GM12878 (cell line): Measurements from ENCODE around the gene AGK. TPM values are rescaled to one million over a fixed set of nuclear protein-coding genes. Genes with fewer than 3 reads are reported as not detected.

ENCODE experiments used
- ATAC-seq: fragments of 200-7000 bp; cut with Tn5 transposase; 3 replicates; pipeline ENCODE4 v1.9.1; 2020; ENCODE audit warnings: mild to moderate bottlenecking, moderate library complexity
- BruUV-seq: library from RNA; stranded (reverse); fragments of 400-500 nt; replicated peaks from 2 replicates; lab custom pipeline; 2021; lab: Mats Ljungman, UMichigan
- CTCF ChIA-PET: fragments of 300-600 bp; sonication (Branson Sonifier 250); formaldehyde crosslinking; extraction: SDS; loops from one replicate; lab custom pipeline; 2021; ENCODE audit warnings: inconsistent platforms; lab: Yijun Ruan, JAX
- POLR2A ChIA-PET: fragments of 350-600 bp; formaldehyde crosslinking; extraction: SDS; loops from one replicate; lab custom pipeline; 2021; ENCODE audit warnings: inconsistent platforms; lab: Charles Lee
- RAD21 ChIA-PET: fragments of 300-600 bp; sonication (Branson Sonifier 250); formaldehyde crosslinking; loops from one replicate; lab custom pipeline; 2023; ENCODE audit warnings: antibody characterized with exemption; ENCODE audit not compliant: unreplicated experiment; lab: Charles Lee
- SMC1A ChIA-PET: fragments of 300-600 bp; sonication (Branson Sonifier 250); formaldehyde crosslinking; loops from one replicate; lab custom pipeline; 2023; ENCODE audit not compliant: unreplicated experiment, uncharacterized antibody; lab: Charles Lee
- DNase-seq: peaks from one replicate; pipeline ENCODE4 v3.0.0-alpha.2; 2011; ENCODE audit warnings: low read depth, low spot score
- FAIRE-seq: peaks from 3 replicates; lab custom pipeline; 2011; peaks lifted over from hg19 to GRCh38; lab: Jason Lieb, UNC
- H2AFZ ChIP-seq: 2 replicates; pipeline ENCODE4 v1.6.0; 2011; ENCODE audit warnings: low read depth, low read length, control low read depth; ENCODE audit not compliant: control insufficient read depth
- H3K27ac ChIP-seq: 2 replicates; pipeline ENCODE4 v1.5.1; 2011; ENCODE audit warnings: control low read depth; ENCODE audit not compliant: control insufficient read depth, insufficient read depth
- H3K27me3 ChIP-seq, 2 experiments: replicated peaks in 1 of 2; 2 replicates each; pipeline versions ENCODE4 v1.6.0 to v1.6.1; 2011; ENCODE audit warnings: low read length in 1 of 2; ENCODE audit not compliant: control insufficient read depth in 2 of 2, insufficient read depth in 2 of 2
- H3K36me3 ChIP-seq, 2 experiments: 2 replicates each; pipeline ENCODE4 v1.5.1; 2011; ENCODE audit warnings: low read length in 1 of 2; ENCODE audit not compliant: control insufficient read depth in 2 of 2, insufficient read depth in 2 of 2
- H3K4me1 ChIP-seq: 2 replicates; pipeline ENCODE4 v1.6.1; 2011; ENCODE audit warnings: mild to moderate bottlenecking, low read length, moderate library complexity, mixed read lengths; ENCODE audit not compliant: control insufficient read depth, insufficient read depth
- H3K4me2 ChIP-seq: 2 replicates; pipeline ENCODE4 v1.6.0; 2011; ENCODE audit warnings: control low read depth; ENCODE audit not compliant: control insufficient read depth, insufficient read depth
- H3K4me3 ChIP-seq: fragments of 200-600 bp; sonication (generic); 2 replicates; pipeline ENCODE4 v1.5.1; 2016
- H3K79me2 ChIP-seq: 2 replicates; pipeline ENCODE4 v1.6.0; 2011; ENCODE audit warnings: low read length; ENCODE audit not compliant: control insufficient read depth, insufficient read depth
- H3K9ac ChIP-seq: 2 replicates; pipeline ENCODE4 v1.8.0; 2011; ENCODE audit warnings: low read length, control low read depth, mixed read lengths; ENCODE audit not compliant: control insufficient read depth, insufficient read depth
- H3K9me3 ChIP-seq: replicated peaks from 3 replicates; pipeline ENCODE4 v1.5.1; 2011; ENCODE audit warnings: mild to moderate bottlenecking, low read length; ENCODE audit not compliant: control insufficient read depth, insufficient read depth
- H4K20me1 ChIP-seq: 2 replicates; pipeline ENCODE4 v1.6.0; 2011; ENCODE audit not compliant: control insufficient read depth, insufficient read depth
- BACH1 ChIP-seq: fragments of 450-650 bp; IDR thresholded peaks from 2 replicates; pipeline ENCODE4 v1.6.1; 2017; ENCODE audit warnings: mild to moderate bottlenecking, borderline replicate concordance
- CHD4 ChIP-seq: fragments of 200-600 bp; sonication (generic); IDR thresholded peaks from 2 replicates; pipeline ENCODE4 v1.6.1; 2016; ENCODE audit warnings: mild to moderate bottlenecking
- FOXM1 ChIP-seq: IDR thresholded peaks from 2 replicates; pipeline ENCODE4 v1.6.1; 2012; ENCODE audit warnings: low read depth, mild to moderate bottlenecking, inconsistent platforms, low read length, moderate library complexity
- HDAC2 ChIP-seq: fragments of 200-600 bp; sonication (generic); IDR thresholded peaks from 2 replicates; pipeline ENCODE4 v1.6.1; 2017
- HDAC6 ChIP-seq: fragments of 200-600 bp; sonication (generic); IDR thresholded peaks from one replicate; pipeline ENCODE4 v1.8.0; 2017; ENCODE audit warnings: antibody characterized with exemption; ENCODE audit not compliant: unreplicated experiment
- MTA3 ChIP-seq: IDR thresholded peaks from 2 replicates; pipeline ENCODE4 v1.6.1; 2012; ENCODE audit warnings: low read length, inconsistent platforms, borderline replicate concordance
- MYB ChIP-seq: fragments of 150-350 bp; IDR thresholded peaks from 2 replicates; pipeline ENCODE4 v1.6.1; 2014; ENCODE audit warnings: mild to moderate bottlenecking, low read depth, low read length, borderline replicate concordance
- NR2F1 ChIP-seq: fragments of 450-650 bp; conservative IDR thresholded peaks from 2 replicates; pipeline ENCODE4 v1.6.1; 2017; ENCODE audit warnings: mild to moderate bottlenecking
- PAX8 ChIP-seq: fragments of 450-650 bp; IDR thresholded peaks from 2 replicates; pipeline ENCODE4 v1.6.1; 2017; ENCODE audit warnings: mild to moderate bottlenecking, moderate library complexity
- SRF ChIP-seq, 2 experiments: IDR thresholded peaks; 2 replicates each; pipeline ENCODE4 v1.6.1; 2011; ENCODE audit warnings: low read depth in 2 of 2, low read length in 2 of 2, mild to moderate bottlenecking in 1 of 2, moderate library complexity in 1 of 2
- TCF7 ChIP-seq: IDR thresholded peaks from 2 replicates; pipeline ENCODE4 v1.6.1; 2014; ENCODE audit warnings: antibody characterized with exemption, borderline replicate concordance
- ZNF217 ChIP-seq: fragments of 450-650 bp; IDR thresholded peaks from 2 replicates; pipeline ENCODE4 v1.6.1; 2017; ENCODE audit warnings: antibody characterized with exemption, mild to moderate bottlenecking
- WGBS: methylation state at CpG from one replicate; pipeline ENCODE4 v1.1.6; 2016; ENCODE audit warnings: low lambda C conversion rate; ENCODE audit not compliant: insufficient replicate concordance, insufficient coverage; ENCODE audit errors: missing lambda C conversion rate; 5-methylcytosine and 5-hydroxymethylcytosine counted together
- in situ Hi-C: fragments of 300-500 bp; cut with MboI; formaldehyde crosslinking; loops from 9 replicates; pipeline ENCODE4 v1.14.3; 2018; ENCODE audit warnings: mixed read lengths
- intact Hi-C: fragments of 100-400 bp; cut with micrococcal nuclease; formaldehyde crosslinking; loops from one replicate; pipeline ENCODE4 v1.14.2; 2022; ENCODE audit not compliant: unreplicated experiment
- polyA plus RNA-seq, 11 experiments: library from polyadenylated mRNA; depleted of rRNA in 4 of 11; unstranded in 6 of 11; stranded (reverse) in 5 of 11; fragments of >200 nt; fragmentation: Nextera tagmentation in 4 of 11; fragmentation: Illumina TruSeq in 1 of 11; extraction: Ambion mirVana in 4 of 11; extraction: Trizol in 1 of 11; gene quantifications; 1 replicate in 1 of 11; 2 replicates in 10 of 11; pipeline versions ENCODE4 v1.2.1 to v1.2.3, GENCODE V29; 2011 to 2016; ENCODE audit warnings: inconsistent platforms in 2 of 11, missing spikeins in 2 of 11, low read depth in 1 of 11
- total RNA-seq, 4 experiments: library from RNA; depleted of rRNA in 3 of 4; stranded (reverse); fragments of >200 nt in 3 of 4; fragmentation: Illumina TruSeq in 1 of 4; extraction: Trizol in 1 of 4; gene quantifications; 2 replicates each; pipeline versions ENCODE4 v1.2.1 to v1.2.3, GENCODE V29; 2013 to 2021
- TF ChIP-seq, protein P1 (sequence below): fragments of 450-650 bp; IDR thresholded peaks from 2 replicates; pipeline ENCODE4 v1.6.1; 2017; ENCODE audit warnings: low read depth, mild to moderate bottlenecking, moderate library complexity
- TF ChIP-seq, protein P2 (sequence below): IDR thresholded peaks from 2 replicates; pipeline ENCODE4 v1.6.1; 2011; ENCODE audit warnings: low read depth, mild to moderate bottlenecking, low read length, moderate library complexity, borderline replicate concordance; ENCODE audit errors: extremely low read depth
- TF ChIP-seq, protein P3 (sequence below): IDR thresholded peaks from 2 replicates; pipeline ENCODE4 v1.6.1; 2012; ENCODE audit warnings: low read depth, low read length, improper control_type of control experiment
- TF ChIP-seq, protein P4 (sequence below): fragments of 450-650 bp; conservative IDR thresholded peaks from 2 replicates; pipeline ENCODE4 v1.6.1; 2017; ENCODE audit warnings: mild to moderate bottlenecking, moderate library complexity
- TF ChIP-seq, protein P5 (sequence below): fragments of 450-650 bp; IDR thresholded peaks from 2 replicates; pipeline ENCODE4 v1.6.1; 2018; ENCODE audit warnings: mild to moderate bottlenecking, low read depth, moderate library complexity; ENCODE audit not compliant: partially characterized antibody

The AGK gene
- total and polyA plus RNA-seq, 10 of the 15 experiments (the other 5 are each of a cell fraction or from before 2014, with no cell fraction given) = 32.5 to 85.6 (median 47.8) TPM

DNA sequence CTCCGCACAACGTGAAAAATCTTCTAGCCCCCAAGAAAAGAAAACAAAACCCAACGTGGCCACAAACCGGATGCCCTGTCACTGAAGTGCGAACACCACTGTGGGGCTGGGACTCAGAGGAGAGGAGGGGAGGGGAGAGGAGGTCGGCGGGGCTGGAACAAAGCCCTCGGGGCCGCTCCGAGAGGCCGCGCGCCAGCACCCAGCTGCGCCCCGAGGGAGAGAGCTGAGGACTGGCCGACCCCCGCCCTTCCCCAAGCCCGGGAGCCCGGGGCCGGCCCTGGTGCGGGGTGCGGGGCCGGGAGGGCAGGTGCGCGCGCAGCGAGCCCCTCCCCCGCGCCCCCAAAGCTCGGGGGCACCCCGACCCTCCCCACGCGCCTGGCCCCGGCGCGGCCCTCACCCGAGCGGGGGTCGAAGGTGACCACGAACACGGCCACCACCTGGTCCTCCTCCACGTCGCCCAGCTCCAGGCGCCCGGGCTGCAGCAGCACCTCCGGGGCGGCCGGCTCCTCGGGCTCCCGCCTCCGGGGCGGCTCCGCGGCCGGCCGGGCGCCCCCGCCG is 150.4 kb downstream of the AGK start:
- H3K27me3 ChIP-seq = peaks cover 0 to 2% of the 10 kb centered on the region in 2 experiments; a peak in 1 of 4 replicates
- intact Hi-C loops = loop anchor here (2.0 kb wide), 1 partner anchor 37 kb away; the partner anchor contains the start of gene SSBP1
- ATAC-seq (peak; percentile 91), FAIRE-seq (peak; percentile 82), DNase-seq (peak; percentile 20)
- WGBS = 0% methylated on average over 6 of the region's 59 CpGs
- no peak overlapping the region for H3K4me2 ChIP-seq
- in situ Hi-C loops = no loop called here
- peak overlapping the region; percentile 64 for H3K9ac ChIP-seq
- no TSS peak for BruUV-seq
- peak overlapping the region; percentile 76; the same call in 1 of the 2 replicates for H3K4me3 ChIP-seq
- CTCF ChIA-PET = interaction anchor here (0.8 to 4.2 kb wide), 7 partner anchors 14 to 52 kb away, joined by 3 to 36 read pairs (median 8); partner anchors contain the start of gene SSBP1
- H4K20me1 ChIP-seq = no peaks in the 10 kb centered on the region
- RAD21 ChIA-PET = interaction anchor here (1.2 to 3.7 kb wide), 5 partner anchors 8 to 47 kb away, joined by 3 to 16 read pairs (median 4); partner anchors contain the start of gene SSBP1
- H3K27ac ChIP-seq = peak overlapping the region; percentile 49
- no peaks in the 10 kb centered on the region for H3K9me3 ChIP-seq
- no peaks in the 10 kb centered on the region for H3K36me3 ChIP-seq
- POLR2A ChIA-PET = interaction anchor here (0.8 to 0.9 kb wide), 2 partner anchors 36 to 143 kb away, joined by 3 read pairs; no protein-coding TSS in a partner anchor
- peaks cover 23% of the 10 kb centered on the region for H3K79me2 ChIP-seq
- peaks cover 4% of the 10 kb centered on the region; the same call in 1 of the 2 replicates for H3K4me1 ChIP-seq
- SMC1A ChIA-PET = interaction anchor here (0.6 to 2.2 kb wide), 9 partner anchors 12 to 107 kb away, joined by 3 to 9 read pairs (median 3); no protein-coding TSS in a partner anchor
- peak overlapping the region; percentile 45 for H2AFZ ChIP-seq
- TF ChIP-seq SRF (IDR thresholded peaks at IDR 0.05; ENCODE audit: low read depth in 2 of 2, low read length in 2 of 2) = no peak
- no peak for TF ChIP-seq ZNF217
- TF ChIP-seq, protein P1, sequence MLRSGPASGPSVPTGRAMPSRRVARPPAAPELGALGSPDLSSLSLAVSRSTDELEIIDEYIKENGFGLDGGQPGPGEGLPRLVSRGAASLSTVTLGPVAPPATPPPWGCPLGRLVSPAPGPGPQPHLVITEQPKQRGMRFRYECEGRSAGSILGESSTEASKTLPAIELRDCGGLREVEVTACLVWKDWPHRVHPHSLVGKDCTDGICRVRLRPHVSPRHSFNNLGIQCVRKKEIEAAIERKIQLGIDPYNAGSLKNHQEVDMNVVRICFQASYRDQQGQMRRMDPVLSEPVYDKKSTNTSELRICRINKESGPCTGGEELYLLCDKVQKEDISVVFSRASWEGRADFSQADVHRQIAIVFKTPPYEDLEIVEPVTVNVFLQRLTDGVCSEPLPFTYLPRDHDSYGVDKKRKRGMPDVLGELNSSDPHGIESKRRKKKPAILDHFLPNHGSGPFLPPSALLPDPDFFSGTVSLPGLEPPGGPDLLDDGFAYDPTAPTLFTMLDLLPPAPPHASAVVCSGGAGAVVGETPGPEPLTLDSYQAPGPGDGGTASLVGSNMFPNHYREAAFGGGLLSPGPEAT = no peak
- TF ChIP-seq, protein P2, sequence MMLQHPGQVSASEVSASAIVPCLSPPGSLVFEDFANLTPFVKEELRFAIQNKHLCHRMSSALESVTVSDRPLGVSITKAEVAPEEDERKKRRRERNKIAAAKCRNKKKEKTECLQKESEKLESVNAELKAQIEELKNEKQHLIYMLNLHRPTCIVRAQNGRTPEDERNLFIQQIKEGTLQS = no peak
- 0 out of 2 replicates have a peak, but pooled peaks have one; percentile 50 for TF ChIP-seq BACH1
- no peak for TF ChIP-seq HDAC6
- TF ChIP-seq CHD4 = no peak
- TF ChIP-seq, protein P3, sequence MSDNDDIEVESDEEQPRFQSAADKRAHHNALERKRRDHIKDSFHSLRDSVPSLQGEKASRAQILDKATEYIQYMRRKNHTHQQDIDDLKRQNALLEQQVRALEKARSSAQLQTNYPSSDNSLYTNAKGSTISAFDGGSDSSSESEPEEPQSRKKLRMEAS = 0 out of 2 replicates have a peak, but pooled peaks have one; percentile 29
- no peak for TF ChIP-seq PAX8
- TF ChIP-seq, protein P4, sequence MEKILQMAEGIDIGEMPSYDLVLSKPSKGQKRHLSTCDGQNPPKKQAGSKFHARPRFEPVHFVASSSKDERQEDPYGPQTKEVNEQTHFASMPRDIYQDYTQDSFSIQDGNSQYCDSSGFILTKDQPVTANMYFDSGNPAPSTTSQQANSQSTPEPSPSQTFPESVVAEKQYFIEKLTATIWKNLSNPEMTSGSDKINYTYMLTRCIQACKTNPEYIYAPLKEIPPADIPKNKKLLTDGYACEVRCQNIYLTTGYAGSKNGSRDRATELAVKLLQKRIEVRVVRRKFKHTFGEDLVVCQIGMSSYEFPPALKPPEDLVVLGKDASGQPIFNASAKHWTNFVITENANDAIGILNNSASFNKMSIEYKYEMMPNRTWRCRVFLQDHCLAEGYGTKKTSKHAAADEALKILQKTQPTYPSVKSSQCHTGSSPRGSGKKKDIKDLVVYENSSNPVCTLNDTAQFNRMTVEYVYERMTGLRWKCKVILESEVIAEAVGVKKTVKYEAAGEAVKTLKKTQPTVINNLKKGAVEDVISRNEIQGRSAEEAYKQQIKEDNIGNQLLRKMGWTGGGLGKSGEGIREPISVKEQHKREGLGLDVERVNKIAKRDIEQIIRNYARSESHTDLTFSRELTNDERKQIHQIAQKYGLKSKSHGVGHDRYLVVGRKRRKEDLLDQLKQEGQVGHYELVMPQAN = 0 out of 2 replicates have a peak, but pooled peaks have one; percentile 44
- TF ChIP-seq HDAC2 = no peak
- no peak for TF ChIP-seq MYB
- TF ChIP-seq, protein P5, sequence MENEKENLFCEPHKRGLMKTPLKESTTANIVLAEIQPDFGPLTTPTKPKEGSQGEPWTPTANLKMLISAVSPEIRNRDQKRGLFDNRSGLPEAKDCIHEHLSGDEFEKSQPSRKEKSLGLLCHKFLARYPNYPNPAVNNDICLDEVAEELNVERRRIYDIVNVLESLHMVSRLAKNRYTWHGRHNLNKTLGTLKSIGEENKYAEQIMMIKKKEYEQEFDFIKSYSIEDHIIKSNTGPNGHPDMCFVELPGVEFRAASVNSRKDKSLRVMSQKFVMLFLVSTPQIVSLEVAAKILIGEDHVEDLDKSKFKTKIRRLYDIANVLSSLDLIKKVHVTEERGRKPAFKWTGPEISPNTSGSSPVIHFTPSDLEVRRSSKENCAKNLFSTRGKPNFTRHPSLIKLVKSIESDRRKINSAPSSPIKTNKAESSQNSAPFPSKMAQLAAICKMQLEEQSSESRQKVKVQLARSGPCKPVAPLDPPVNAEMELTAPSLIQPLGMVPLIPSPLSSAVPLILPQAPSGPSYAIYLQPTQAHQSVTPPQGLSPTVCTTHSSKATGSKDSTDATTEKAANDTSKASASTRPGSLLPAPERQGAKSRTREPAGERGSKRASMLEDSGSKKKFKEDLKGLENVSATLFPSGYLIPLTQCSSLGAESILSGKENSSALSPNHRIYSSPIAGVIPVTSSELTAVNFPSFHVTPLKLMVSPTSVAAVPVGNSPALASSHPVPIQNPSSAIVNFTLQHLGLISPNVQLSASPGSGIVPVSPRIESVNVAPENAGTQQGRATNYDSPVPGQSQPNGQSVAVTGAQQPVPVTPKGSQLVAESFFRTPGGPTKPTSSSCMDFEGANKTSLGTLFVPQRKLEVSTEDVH = no peak
- TF ChIP-seq MTA3 = no peak
- peak; percentile 56 for TF ChIP-seq NR2F1
- TF ChIP-seq FOXM1 = no peak
- no peak for TF ChIP-seq TCF7
